ENCODE results near the gene ZNF433.
"Not testable (repeated sequence)": the region's sequence is repeated elsewhere in the genome, so short reads cannot be mapped to it uniquely, and the experiment has no call there.

ZNF433 gene

DNA sequence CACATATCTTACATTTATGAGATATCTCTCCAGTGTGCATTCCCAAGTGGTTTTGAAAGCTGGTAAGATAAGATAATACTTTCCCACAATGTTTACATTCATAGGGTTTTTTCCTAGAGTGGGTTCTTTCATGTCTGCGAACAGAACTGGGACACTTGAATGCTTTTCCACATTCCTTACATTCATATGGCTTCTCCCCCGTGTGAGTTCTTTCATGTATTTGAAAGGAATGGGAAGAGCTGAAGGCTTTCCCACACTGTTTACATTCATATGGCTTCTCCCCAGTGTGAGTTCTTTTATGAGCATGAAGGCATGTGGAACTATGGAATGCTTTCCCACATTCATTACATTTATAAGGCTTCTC is 19.7 kb downstream of the ZNF433 start:
- no peak for FAIRE-seq
- no peak for DNase-seq (ENCODE audit: insufficient read length, low spot score)

DNA sequence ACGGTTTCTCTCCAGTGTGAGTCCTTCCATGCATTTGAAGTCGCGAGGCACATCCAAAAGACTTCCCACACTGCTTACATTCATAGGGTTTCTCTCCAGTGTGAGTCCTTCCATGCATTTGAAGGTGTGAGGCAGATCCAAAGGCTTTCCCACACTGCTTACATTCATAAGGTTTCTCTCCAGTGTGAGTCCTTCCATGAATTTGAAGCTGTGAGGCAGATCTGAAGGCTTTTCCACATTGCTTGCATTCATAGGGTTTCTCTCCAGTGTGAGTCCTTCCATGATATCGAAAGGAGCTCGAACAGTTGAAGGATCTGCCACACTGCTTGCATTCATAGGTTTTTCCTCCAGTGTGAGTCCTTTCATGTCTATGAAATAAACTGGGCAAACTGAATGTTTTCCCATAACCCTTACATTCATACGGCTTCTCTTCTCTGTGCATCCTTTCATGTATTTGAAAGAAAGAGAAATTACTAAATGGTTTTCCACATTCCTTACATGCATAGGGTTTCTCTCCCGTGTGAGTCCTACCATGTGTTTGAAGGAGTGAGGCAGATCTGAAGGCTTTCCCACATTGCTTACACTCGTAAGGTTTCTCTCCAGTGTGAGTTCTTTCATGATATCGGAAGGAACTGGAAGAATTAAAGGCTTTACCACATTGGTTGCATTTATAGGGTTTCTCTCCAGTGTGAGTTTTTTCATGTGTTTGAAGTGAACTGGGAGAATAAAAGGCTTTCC is 20.3 kb downstream of the ZNF433 start:
- FAIRE-seq, result no peak
- TF ChIP-seq, protein P1, sequence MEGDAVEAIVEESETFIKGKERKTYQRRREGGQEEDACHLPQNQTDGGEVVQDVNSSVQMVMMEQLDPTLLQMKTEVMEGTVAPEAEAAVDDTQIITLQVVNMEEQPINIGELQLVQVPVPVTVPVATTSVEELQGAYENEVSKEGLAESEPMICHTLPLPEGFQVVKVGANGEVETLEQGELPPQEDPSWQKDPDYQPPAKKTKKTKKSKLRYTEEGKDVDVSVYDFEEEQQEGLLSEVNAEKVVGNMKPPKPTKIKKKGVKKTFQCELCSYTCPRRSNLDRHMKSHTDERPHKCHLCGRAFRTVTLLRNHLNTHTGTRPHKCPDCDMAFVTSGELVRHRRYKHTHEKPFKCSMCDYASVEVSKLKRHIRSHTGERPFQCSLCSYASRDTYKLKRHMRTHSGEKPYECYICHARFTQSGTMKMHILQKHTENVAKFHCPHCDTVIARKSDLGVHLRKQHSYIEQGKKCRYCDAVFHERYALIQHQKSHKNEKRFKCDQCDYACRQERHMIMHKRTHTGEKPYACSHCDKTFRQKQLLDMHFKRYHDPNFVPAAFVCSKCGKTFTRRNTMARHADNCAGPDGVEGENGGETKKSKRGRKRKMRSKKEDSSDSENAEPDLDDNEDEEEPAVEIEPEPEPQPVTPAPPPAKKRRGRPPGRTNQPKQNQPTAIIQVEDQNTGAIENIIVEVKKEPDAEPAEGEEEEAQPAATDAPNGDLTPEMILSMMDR (IDR thresholded peaks at IDR 0.05; ENCODE audit: insufficient read depth, missing control alignments), result no peak
- no peak for DNase-seq (ENCODE audit: insufficient read length, low spot score)

More for the DNA sequence above, 19.7 kb downstream of the ZNF433 start:
- TF ChIP-seq, protein P1 (IDR thresholded peaks at IDR 0.05; ENCODE audit: insufficient read depth, missing control alignments), result no peak

DNA sequence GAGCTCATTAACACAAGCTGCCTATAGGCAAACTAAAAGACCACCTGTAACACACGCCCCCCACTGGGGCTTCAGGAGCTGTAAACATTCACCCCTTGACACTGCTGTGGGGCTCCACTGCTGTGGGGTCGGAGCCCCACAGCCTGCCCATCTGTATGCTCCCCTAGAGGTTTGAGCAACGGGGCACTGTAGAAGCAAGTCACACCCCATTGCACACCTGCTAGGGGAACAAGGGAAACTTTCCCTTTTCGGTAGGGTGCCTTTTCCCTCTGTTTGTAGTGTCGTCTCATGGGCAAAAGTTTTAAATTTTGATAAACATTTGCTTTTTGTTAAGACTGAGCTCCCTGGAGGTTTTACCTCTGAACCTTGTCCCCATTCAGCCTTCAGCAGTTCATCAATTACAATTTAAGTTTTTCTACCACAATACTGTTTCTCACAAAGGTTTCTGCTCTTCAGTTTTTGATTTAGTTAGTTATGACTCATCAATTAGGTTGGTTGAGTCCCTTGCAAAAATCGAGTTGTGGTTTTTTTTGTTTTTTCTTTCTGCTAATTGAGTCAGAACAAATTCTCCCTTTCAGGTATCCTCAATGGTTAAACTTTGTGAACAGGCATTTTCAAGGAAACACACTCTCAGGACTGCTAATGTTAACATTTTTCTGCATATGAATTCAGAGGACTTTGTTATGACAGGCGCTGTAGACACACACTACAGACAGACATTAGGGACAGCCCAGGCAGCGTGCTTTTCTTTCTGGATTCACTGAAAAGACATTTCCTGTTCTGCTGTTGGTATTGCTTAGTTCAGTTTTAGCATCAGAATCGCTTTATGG is 35.1 kb downstream of the ZNF433 start:
- DNase-seq (ENCODE audit: insufficient read length, low spot score) (no peak), FAIRE-seq (no peak)
- TF ChIP-seq, protein P1 (IDR thresholded peaks at IDR 0.05; ENCODE audit: insufficient read depth, missing control alignments), result no peak

DNA sequence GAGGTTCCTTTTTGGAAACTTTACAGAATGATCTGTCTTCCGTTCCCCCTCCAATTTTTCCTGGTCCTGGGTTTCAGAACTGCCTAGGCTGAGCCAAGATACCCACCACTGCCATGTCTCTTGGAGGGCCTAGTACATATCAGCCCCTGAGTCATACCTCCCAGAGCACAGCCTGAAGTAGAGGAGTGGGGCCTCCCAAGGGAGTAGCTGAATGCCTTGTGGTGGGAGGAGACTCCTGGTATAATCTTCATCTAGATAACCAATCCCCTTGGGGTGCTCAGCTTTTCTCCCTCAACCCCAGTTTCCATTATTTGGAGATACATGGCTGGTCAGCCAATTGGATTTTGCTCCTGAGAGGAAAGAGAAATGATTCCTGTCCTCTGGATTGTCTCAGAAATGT is 40.3 kb downstream of the ZNF433 start:
- FAIRE-seq, result no peak
- no peak for DNase-seq (ENCODE audit: insufficient read length, low spot score)
- TF ChIP-seq, protein P1 (IDR thresholded peaks at IDR 0.05; ENCODE audit: insufficient read depth, missing control alignments), result no peak

DNA sequence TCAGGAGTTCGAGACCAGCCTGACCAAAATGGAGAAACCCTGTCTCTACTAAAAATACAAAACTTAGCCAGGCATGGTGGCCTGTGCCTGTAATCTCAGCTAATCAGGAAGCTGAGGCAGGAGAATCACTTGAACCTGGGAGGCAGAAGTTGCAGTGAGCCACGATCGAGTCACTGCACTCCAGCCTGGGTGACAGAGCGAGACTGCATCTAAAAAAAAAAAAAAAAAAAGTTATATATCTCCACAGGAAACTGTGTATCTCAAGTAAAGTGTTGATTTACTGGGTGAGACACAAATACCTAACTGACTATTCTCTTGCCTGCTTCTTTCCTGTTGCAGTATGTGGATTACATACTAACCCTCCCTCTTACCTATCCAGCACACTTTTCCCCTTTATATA is 43.6 kb downstream of the ZNF433 start:
- not testable (repeated sequence) for DNase-seq (ENCODE audit: insufficient read length, low spot score); FAIRE-seq

DNA sequence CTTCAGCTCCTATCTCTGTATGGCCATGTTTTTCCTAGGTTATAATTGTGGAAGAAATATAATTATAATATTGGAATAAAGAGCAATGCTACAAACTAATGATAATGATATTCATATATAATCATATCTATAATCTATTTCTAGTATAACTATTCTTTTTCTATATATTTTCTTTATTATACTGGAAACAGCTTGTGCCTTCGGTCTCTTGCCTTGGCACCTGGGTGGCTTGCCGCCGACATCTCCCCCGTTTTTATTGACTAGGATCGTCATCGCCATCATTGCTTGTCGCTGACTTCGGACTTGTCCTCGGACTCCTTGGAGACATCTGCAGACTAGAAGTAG is 46.4 kb downstream of the ZNF433 start:
- no peak for DNase-seq (ENCODE audit: insufficient read length, low spot score)
- TF ChIP-seq, protein P1 (IDR thresholded peaks at IDR 0.05; ENCODE audit: insufficient read depth, missing control alignments), result no peak
- no peak for FAIRE-seq

DNA sequence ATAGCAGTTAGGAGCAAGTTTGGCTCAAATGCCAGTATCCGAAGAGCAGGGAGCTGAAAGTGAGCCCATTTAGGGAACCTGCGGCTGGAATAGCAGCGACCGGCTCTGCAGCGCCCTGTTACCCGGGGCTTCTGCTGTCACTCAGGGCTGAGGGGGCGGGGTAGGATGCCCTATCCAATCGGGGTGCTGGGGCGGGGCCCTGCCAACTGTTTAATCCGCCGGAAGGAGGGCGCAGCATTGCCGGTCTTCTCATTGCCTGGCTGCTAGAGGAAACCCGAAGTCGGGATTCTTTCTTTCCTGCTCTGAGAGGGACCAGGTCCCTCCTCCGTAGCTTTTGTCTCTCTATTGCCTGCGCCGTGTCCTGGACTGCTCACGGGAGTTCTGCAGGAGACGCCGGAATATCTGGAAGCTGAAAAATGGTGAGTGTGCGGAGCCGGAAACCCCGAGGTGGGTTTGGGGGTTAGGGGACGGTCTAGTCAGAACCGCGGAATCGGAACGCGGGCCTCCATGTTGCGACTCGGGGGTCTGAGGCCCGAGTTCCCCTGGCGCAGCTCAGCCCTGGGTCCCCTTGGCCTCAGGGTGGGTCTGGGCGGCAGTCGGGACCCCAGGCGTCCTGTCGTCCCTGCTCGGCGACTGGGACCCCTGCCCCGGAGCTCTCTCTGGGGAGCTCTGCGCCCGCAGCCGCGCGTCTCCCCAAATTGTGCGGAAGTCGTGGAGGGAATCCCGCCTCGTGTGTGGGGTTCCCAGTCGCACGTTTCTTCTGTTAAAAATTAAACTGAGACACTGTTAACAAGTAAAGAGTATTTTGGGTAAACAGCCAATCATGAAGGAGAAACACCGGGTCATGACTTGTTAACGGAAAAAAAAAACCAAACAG is 47.8 kb downstream of the ZNF433 start:
- DNase-seq (ENCODE audit: insufficient read length, low spot score) (peak; percentile 90), FAIRE-seq (no peak)
- TF ChIP-seq, protein P1 (IDR thresholded peaks at IDR 0.05; ENCODE audit: insufficient read depth, missing control alignments), result no peak

All from D721Med (cell line).